Lower lobe of right lung (tissue), 2 donors: ENCODE measurements around the gene KIR3DL2. TPM values are rescaled to one million over a fixed set of nuclear protein-coding genes. Genes with fewer than 3 reads are reported as not detected.
"Not testable (repeated sequence)": the region's sequence is repeated elsewhere in the genome, so short reads cannot be mapped to it uniquely, and the experiment has no call there.

Experiments used
- ATAC-seq, 2 donors: fragments of 200-7000 bp; cut with Tn5 transposase; one replicate each; pipeline ENCODE4 v1.9.1; 2020 to 2022; ENCODE audit warnings: mild to moderate bottlenecking in 2 of 2, moderate library complexity in 2 of 2
- DNase-seq: peaks from one replicate; pipeline ENCODE4 v3.0.0-alpha.2; 2020
- H3K27ac ChIP-seq: fragments of 200-600 bp; one replicate; pipeline ENCODE4 v1.8.0; 2022
- H3K27me3 ChIP-seq: fragments of 200-600 bp; one replicate; pipeline ENCODE4 v1.8.0; 2022; ENCODE audit warnings: low read depth
- H3K36me3 ChIP-seq: fragments of 200-600 bp; one replicate; pipeline ENCODE4 v1.8.0; 2022; ENCODE audit warnings: mild to moderate bottlenecking
- H3K4me1 ChIP-seq: fragments of 200-600 bp; one replicate; pipeline ENCODE4 v1.8.0; 2022
- H3K4me3 ChIP-seq: fragments of 200-600 bp; one replicate; pipeline ENCODE4 v1.8.0; 2022; ENCODE audit warnings: mild to moderate bottlenecking
- H3K9me3 ChIP-seq: fragments of 200-600 bp; one replicate; pipeline ENCODE4 v1.8.0; 2022
- intact Hi-C: fragments of 100-400 bp; cut with DNase I; formaldehyde crosslinking; loops from one replicate; pipeline ENCODE4 v1.11.0; 2022
- long read RNA-seq: library from polyadenylated mRNA; unstranded; transcript quantifications from one replicate; pipeline ENCODE4 v2.0.0, GENCODE V29; 2021
- total RNA-seq: library from RNA; stranded (reverse); fragmentation: NEBNext Ultra II Directional; extraction: Animal tissue kit (Norgen Biotek cat#: 25700); gene quantifications from one replicate; pipeline ENCODE4 v1.2.1, GENCODE V29; 2021
- TF ChIP-seq, protein P1 (sequence below): fragments of 200-600 bp; IDR thresholded peaks from one replicate; pipeline ENCODE4 v1.8.0; 2022; ENCODE audit warnings: antibody characterized with exemption, mild to moderate bottlenecking
- donor health status: DM: no; HTN: yes; CAD: no; lungs with severe emphysema.

The KIR3DL2 gene
- not detected for total RNA-seq
- long read RNA-seq, partial matches to known transcripts: 0 of 1 reads
- long read RNA-seq, other reads (novel, unspliced or antisense): 0 of 1 reads

DNA sequence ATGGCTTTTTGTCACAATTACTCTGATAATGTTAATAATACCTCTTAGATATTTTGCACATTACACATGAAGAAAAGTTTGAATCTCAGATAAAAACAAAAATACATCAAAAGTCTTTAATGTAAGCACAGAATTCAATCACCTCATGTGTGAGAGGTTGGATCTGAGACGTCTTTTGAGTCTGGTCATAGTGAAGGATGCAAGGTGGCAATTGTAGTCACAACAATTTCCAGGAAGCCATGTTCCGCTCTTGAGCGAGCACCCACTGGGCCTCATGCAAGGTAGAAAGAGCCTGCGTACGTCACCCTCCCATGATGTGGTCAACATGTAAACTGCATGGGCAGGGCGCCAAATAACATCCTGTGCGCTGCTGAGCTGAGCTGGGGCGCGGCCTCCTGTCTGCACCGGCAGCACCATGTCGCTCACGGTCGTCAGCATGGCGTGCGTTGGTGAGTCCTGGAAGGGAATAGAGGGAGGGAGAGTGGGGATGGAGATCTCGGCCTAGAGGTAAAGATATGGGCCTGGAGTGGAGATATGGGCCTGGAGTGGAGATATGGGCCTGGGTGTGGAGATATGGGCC, at the start of gene KIR3DL2:
Gene KIR3DL2 (plus strand): TSS at position 383 of the 580 bp plus-strand sequence. CDS start 33 bp downstream, at position 416.
- H3K9me3 ChIP-seq, H3K4me3 ChIP-seq, ATAC-seq, DNase-seq, H3K27me3 ChIP-seq, intact Hi-C loops, H3K4me1 ChIP-seq, H3K36me3 ChIP-seq, H3K27ac ChIP-seq: not testable (repeated sequence)

DNA sequence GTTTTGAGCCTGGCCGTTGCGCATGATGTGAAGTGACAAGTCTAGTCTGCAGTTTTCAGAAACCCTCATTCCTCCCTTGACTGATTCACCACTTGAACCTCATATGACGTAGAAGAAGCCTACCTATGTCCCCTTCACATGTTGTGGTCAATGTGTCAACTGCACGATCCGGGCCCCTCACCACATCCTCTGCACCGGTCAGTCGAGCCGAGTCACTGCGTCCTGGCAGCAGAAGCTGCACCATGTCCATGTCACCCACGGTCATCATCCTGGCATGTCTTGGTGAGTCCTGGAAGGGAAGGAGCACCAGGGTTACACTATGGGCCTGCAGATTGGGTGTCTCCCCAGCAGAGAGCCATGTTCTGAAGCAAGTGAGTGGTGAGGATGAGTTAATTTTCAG, 46.8 kb upstream of the KIR3DL2 start, which contains the start of gene KIR2DL4:
Gene KIR2DL4 (plus strand): TSS at position 201 of the 400 bp plus-strand sequence. CDS start 42 bp downstream, at position 243.
- no peak for DNase-seq
- TF ChIP-seq, protein P1, sequence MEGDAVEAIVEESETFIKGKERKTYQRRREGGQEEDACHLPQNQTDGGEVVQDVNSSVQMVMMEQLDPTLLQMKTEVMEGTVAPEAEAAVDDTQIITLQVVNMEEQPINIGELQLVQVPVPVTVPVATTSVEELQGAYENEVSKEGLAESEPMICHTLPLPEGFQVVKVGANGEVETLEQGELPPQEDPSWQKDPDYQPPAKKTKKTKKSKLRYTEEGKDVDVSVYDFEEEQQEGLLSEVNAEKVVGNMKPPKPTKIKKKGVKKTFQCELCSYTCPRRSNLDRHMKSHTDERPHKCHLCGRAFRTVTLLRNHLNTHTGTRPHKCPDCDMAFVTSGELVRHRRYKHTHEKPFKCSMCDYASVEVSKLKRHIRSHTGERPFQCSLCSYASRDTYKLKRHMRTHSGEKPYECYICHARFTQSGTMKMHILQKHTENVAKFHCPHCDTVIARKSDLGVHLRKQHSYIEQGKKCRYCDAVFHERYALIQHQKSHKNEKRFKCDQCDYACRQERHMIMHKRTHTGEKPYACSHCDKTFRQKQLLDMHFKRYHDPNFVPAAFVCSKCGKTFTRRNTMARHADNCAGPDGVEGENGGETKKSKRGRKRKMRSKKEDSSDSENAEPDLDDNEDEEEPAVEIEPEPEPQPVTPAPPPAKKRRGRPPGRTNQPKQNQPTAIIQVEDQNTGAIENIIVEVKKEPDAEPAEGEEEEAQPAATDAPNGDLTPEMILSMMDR: no peak
- H3K9me3 ChIP-seq: no peaks in the 10 kb centered on the region
- no peaks in the 10 kb centered on the region for H3K4me1 ChIP-seq
- H3K4me3 ChIP-seq: no peak within 1 kb of the TSS
- H3K27ac ChIP-seq: no peak within 1 kb of the TSS
- H3K36me3 ChIP-seq: no peaks in the 10 kb centered on the region
- ATAC-seq: peak in 1 of 2 donors; percentile 56
- H3K27me3 ChIP-seq: no peaks in the 10 kb centered on the region
- intact Hi-C loops: no loop called here

GRCh38 chr19:54804101-54804500, 46.1 kb upstream of the KIR3DL2 start:
- Histone ChIP-seq H3K36me3 (no peaks in the 10 kb centered on the region), H3K9me3 (no peaks in the 10 kb centered on the region), H3K27ac (no peak overlapping the region), H3K4me1 (no peaks in the 10 kb centered on the region), H3K27me3 (no peaks in the 10 kb centered on the region), H3K4me3 (no peak overlapping the region)
- ATAC-seq (peak in 1 of 2 donors; percentile 53), DNase-seq (no peak)
- TF ChIP-seq, protein P1: no peak
- intact Hi-C loops: no loop called here

- intact Hi-C loops: no loop called here
- Histone ChIP-seq H3K36me3 (no peaks in the 10 kb centered on the region), H3K27me3 (no peaks in the 10 kb centered on the region), H3K27ac (no peak overlapping the region), H3K4me3 (no peak overlapping the region), H3K9me3 (no peaks in the 10 kb centered on the region), H3K4me1 (no peaks in the 10 kb centered on the region)
- ATAC-seq: no peak
- TF ChIP-seq, protein P1: no peak
- DNase-seq: no peak
Observed at GRCh38 chr19:54804571-54804970, 45.7 kb upstream of the KIR3DL2 start.

DNA sequence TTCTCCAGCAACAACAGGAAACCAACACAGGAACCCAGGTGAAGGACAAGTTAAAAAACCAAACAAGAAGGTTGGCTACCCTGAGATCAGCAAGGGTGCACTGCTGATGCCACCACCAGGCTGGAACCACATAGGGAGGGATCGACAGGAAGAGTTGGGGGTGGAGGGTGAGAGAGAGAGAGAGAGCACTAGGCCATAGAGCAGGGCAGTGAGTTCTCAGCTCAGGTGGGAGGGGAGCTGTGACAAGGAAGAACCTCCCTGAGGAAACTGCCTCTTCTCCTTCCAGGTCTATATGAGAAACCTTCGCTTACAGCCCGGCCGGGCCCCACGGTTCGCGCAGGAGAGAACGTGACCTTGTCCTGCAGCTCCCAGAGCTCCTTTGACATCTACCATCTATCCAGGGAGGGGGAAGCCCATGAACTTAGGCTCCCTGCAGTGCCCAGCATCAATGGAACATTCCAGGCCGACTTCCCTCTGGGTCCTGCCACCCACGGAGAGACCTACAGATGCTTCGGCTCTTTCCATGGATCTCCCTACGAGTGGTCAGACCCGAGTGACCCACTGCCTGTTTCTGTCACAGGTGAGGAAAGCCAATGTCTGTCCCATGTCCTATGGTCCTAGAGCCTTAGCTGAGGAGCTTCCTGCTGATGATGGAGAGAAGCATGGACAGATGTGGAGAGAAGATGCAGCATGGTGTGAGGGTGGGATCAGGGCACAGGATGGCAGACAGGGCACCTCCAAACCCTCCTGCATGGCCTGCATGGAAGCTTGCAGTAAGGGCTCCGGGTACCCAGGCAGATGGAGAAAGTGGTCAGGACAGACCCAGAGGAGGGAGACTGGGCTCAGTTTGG, 44.4 kb upstream of the KIR3DL2 start:
- ATAC-seq (no peak), DNase-seq (no peak)
- intact Hi-C loops: no loop called here
- Histone ChIP-seq H3K27me3 (no peaks in the 10 kb centered on the region), H3K9me3 (no peaks in the 10 kb centered on the region), H3K27ac (no peak overlapping the region), H3K36me3 (no peaks in the 10 kb centered on the region), H3K4me3 (no peak overlapping the region), H3K4me1 (no peaks in the 10 kb centered on the region)
- TF ChIP-seq, protein P1: no peak

DNA sequence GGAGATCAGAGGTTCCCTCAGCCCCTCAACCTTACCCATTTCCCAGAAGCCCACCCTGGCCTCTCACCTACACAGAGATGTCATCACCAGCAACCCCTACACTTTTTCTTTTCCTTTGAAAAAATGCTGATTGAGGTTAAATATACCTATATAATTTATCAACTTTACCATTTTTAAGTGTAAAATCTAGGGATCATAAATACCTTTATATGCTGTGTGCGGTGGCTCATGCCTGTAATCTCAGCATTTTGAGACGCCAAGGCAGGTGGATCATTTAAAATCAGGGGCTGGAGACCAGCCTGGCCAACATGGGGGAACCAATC, 43.8 kb upstream of the KIR3DL2 start:
- intact Hi-C loops: no loop called here
- Histone ChIP-seq H3K4me1 (no peaks in the 10 kb centered on the region), H3K27me3 (no peaks in the 10 kb centered on the region), H3K36me3 (no peaks in the 10 kb centered on the region), H3K4me3 (no peak overlapping the region), H3K9me3 (no peaks in the 10 kb centered on the region), H3K27ac (no peak overlapping the region)
- TF ChIP-seq, protein P1: no peak
- DNase-seq (no peak), ATAC-seq (no peak)

DNA sequence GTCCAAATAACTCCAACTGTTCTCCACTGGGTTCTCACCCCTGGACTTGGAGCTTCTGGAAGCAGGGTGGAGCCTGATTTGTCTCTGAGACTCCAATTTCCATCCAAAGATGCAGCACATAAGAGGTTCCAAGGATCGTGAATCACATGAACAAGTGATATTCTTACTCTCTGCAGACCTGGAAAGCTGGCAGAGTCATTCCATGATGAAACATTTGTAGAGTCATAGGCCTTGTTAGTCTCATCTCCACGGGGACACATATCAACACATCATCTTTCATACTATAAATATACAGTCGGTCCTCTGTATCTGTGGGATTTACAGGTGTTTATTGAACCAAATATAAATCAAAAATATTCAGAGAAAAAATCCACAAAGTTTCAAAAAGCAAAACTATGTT, 35.7 kb upstream of the KIR3DL2 start:
- H3K27me3 ChIP-seq, H3K4me1 ChIP-seq, ATAC-seq, H3K4me3 ChIP-seq, DNase-seq, H3K9me3 ChIP-seq, H3K36me3 ChIP-seq, intact Hi-C loops, H3K27ac ChIP-seq: not testable (repeated sequence)

DNA sequence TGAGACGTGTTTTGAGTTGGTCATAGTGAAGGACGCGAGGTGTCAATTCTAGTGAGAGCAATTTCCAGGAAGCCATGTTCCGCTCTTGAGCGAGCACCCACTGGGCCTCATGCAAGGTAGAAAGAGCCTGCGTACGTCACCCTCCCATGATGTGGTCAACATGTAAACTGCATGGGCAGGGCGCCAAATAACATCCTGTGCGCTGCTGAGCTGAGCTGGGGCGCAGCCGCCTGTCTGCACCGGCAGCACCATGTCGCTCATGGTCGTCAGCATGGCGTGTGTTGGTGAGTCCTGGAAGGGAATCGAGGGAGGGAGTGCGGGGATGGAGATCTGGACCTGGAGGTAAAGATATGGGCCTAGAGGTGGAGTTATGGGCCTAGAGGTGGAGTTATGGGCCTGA, 34.0 kb upstream of the KIR3DL2 start, which contains the start of gene KIR3DL1:
Gene KIR3DL1 (plus strand): TSS at position 218 of the 400 bp plus-strand sequence.
- H3K9me3 ChIP-seq, H3K36me3 ChIP-seq, H3K27ac ChIP-seq, H3K27me3 ChIP-seq, intact Hi-C loops, ATAC-seq, H3K4me3 ChIP-seq, H3K4me1 ChIP-seq, DNase-seq: not testable (repeated sequence)
